HEK293 (cell line): ENCODE measurements around the gene C20orf144.
A peak's percentile ranks its signal among the peaks of the same experiment; 100 is the strongest.

Experiments
- CTCF ChIA-PET: fragments of 350-600 bp; formaldehyde crosslinking; extraction: SDS; loops from one replicate; lab custom pipeline; 2021; ENCODE audit warnings: antibody characterized with exemption; lab: Yijun Ruan, JAX
- POLR2A ChIA-PET: fragments of 300-600 bp; formaldehyde crosslinking; extraction: SDS; loops from one replicate; lab custom pipeline; 2020; ENCODE audit warnings: antibody characterized with exemption, inconsistent platforms; lab: Yijun Ruan, JAX
- H3K27ac ChIP-seq: fragments of 200-500 bp; sonication (Bioruptor generic); 2 replicates; pipeline ENCODE4 v1.5.1; 2014; ENCODE audit warnings: low read depth, low read length, control low read depth, inconsistent platforms; ENCODE audit errors: extremely low read depth
- H3K36me3 ChIP-seq, 2 experiments: fragments of 200-500 bp in 1 of 2; sonication (Bioruptor generic) in 1 of 2; 1 replicate in 1 of 2; 2 replicates in 1 of 2; pipeline ENCODE4 v1.5.1; 2014 to 2017; ENCODE audit warnings: inconsistent platforms in 2 of 2, low read length in 2 of 2; ENCODE audit not compliant: control insufficient read depth in 2 of 2, insufficient read depth in 1 of 2
- H3K4me1 ChIP-seq: fragments of 200-500 bp; sonication (Bioruptor generic); 2 replicates; pipeline ENCODE4 v1.5.1; 2014; ENCODE audit warnings: mild to moderate bottlenecking, low read length, inconsistent platforms; ENCODE audit not compliant: control insufficient read depth, insufficient read depth
- H3K4me3 ChIP-seq: 2 replicates; pipeline ENCODE4 v1.5.1; 2011; ENCODE audit warnings: low read depth, mild to moderate bottlenecking, control low read depth, low read length, moderate library complexity
- H3K9me3 ChIP-seq: fragments of 200-500 bp; sonication (Bioruptor generic); 2 replicates; pipeline ENCODE4 v1.5.1; 2014; ENCODE audit warnings: low read depth, low read length, inconsistent platforms; ENCODE audit not compliant: control insufficient read depth, insufficient read depth
- GFI1B ChIP-seq: fragments of 450-650 bp; formaldehyde crosslinking; IDR thresholded peaks from 2 replicates; pipeline ENCODE4 v1.5.1; 2016; ENCODE audit warnings: missing biosample characterization, missing genetic modification characterization
- HOXA7 ChIP-seq: sonication (generic); formaldehyde crosslinking; IDR thresholded peaks from 2 replicates; pipeline ENCODE4 v1.8.1; 2022; ENCODE audit warnings: missing genetic modification reagents, borderline replicate concordance
- OVOL3 ChIP-seq: fragments of 450-650 bp; formaldehyde crosslinking; IDR thresholded peaks from 2 replicates; pipeline ENCODE4 v1.5.1; 2016; ENCODE audit warnings: missing biosample characterization, missing genetic modification characterization
- SETDB1 ChIP-seq: IDR thresholded peaks from one replicate; pipeline ENCODE4 v1.6.1; 2017; ENCODE audit warnings: mild to moderate bottlenecking, low read length, moderate library complexity, mixed read lengths; ENCODE audit not compliant: insufficient read length
- SP7 ChIP-seq: fragments of 450-650 bp; formaldehyde crosslinking; IDR thresholded peaks from 2 replicates; pipeline ENCODE4 v1.5.1; 2016; ENCODE audit warnings: missing biosample characterization, missing genetic modification characterization
- ZBTB1 ChIP-seq: fragments of 450-650 bp; formaldehyde crosslinking; IDR thresholded peaks from 2 replicates; pipeline ENCODE4 v1.5.1; 2016; ENCODE audit warnings: missing biosample characterization, missing genetic modification characterization
- ZIC2 ChIP-seq: fragments of 450-650 bp; formaldehyde crosslinking; IDR thresholded peaks from 2 replicates; pipeline ENCODE4 v1.5.1; 2016; ENCODE audit warnings: missing biosample characterization, missing genetic modification characterization
- ZNF114 ChIP-seq: fragments of 450-650 bp; formaldehyde crosslinking; IDR thresholded peaks from 2 replicates; pipeline ENCODE4 v1.5.0; 2017; ENCODE audit warnings: missing biosample characterization, missing genetic modification characterization
- ZNF132 ChIP-seq: fragments of 450-650 bp; formaldehyde crosslinking; IDR thresholded peaks from 2 replicates; pipeline ENCODE4 v1.5.1; 2017; ENCODE audit warnings: missing biosample characterization, missing genetic modification characterization, borderline replicate concordance
- ZNF16 ChIP-seq: fragments of 450-650 bp; formaldehyde crosslinking; IDR thresholded peaks from 2 replicates; pipeline ENCODE4 v1.5.1; 2016; ENCODE audit warnings: low read depth, missing biosample characterization, missing genetic modification characterization
- ZNF311 ChIP-seq: fragments of 450-650 bp; formaldehyde crosslinking; IDR thresholded peaks from 2 replicates; pipeline ENCODE4 v1.5.1; 2017; ENCODE audit warnings: missing biosample characterization, missing genetic modification characterization, borderline replicate concordance
- ZNF335 ChIP-seq: fragments of 450-650 bp; formaldehyde crosslinking; conservative IDR thresholded peaks from 2 replicates; pipeline ENCODE4 v1.5.1; 2016; ENCODE audit warnings: missing biosample characterization, missing genetic modification characterization
- ZNF529 ChIP-seq: fragments of 450-650 bp; formaldehyde crosslinking; IDR thresholded peaks from 2 replicates; pipeline ENCODE4 v1.5.1; 2017; ENCODE audit warnings: missing genetic modification characterization, missing biosample characterization; ENCODE audit not compliant: insufficient replicate concordance
- ZNF660 ChIP-seq: fragments of 450-650 bp; IDR thresholded peaks from 2 replicates; pipeline ENCODE4 v1.5.1; 2018; ENCODE audit warnings: missing biosample characterization, mild to moderate bottlenecking, missing genetic modification characterization
- ZNF776 ChIP-seq: fragments of 450-650 bp; formaldehyde crosslinking; IDR thresholded peaks from 2 replicates; pipeline ENCODE4 v1.5.0; 2017; ENCODE audit warnings: missing biosample characterization, missing genetic modification characterization, borderline replicate concordance
- ZNF830 ChIP-seq: fragments of 450-650 bp; IDR thresholded peaks from 2 replicates; pipeline ENCODE4 v1.5.0; 2018; ENCODE audit warnings: missing biosample characterization, missing genetic modification characterization, low read depth, mild to moderate bottlenecking, moderate library complexity
- ZNF837 ChIP-seq: fragments of 450-650 bp; formaldehyde crosslinking; IDR thresholded peaks from 2 replicates; pipeline ENCODE4 v1.5.1; 2016; ENCODE audit warnings: missing biosample characterization, missing genetic modification characterization
- ZNF843 ChIP-seq: fragments of 450-650 bp; formaldehyde crosslinking; IDR thresholded peaks from 2 replicates; pipeline ENCODE4 v1.5.1; 2016; ENCODE audit warnings: missing biosample characterization, missing genetic modification characterization
- TF ChIP-seq, protein P1 (sequence below): fragments of 450-650 bp; formaldehyde crosslinking; IDR thresholded peaks from 2 replicates; pipeline ENCODE4 v1.5.1; 2016; ENCODE audit warnings: missing biosample characterization, missing genetic modification characterization
- TF ChIP-seq, protein P2 (sequence below): fragments of 450-650 bp; formaldehyde crosslinking; IDR thresholded peaks from 2 replicates; pipeline ENCODE4 v1.5.0; 2017; ENCODE audit warnings: missing biosample characterization, missing genetic modification characterization, borderline replicate concordance
- TF ChIP-seq, protein P3 (sequence below): fragments of 450-650 bp; formaldehyde crosslinking; conservative IDR thresholded peaks from 2 replicates; pipeline ENCODE4 v1.5.1; 2016; ENCODE audit warnings: low read depth, missing biosample characterization, missing genetic modification characterization
- TF ChIP-seq, protein P4 (sequence below): fragments of 450-650 bp; formaldehyde crosslinking; conservative IDR thresholded peaks from 2 replicates; pipeline ENCODE4 v1.5.1; 2016; ENCODE audit warnings: low read depth, missing biosample characterization, missing genetic modification characterization

The C20orf144 gene

DNA sequence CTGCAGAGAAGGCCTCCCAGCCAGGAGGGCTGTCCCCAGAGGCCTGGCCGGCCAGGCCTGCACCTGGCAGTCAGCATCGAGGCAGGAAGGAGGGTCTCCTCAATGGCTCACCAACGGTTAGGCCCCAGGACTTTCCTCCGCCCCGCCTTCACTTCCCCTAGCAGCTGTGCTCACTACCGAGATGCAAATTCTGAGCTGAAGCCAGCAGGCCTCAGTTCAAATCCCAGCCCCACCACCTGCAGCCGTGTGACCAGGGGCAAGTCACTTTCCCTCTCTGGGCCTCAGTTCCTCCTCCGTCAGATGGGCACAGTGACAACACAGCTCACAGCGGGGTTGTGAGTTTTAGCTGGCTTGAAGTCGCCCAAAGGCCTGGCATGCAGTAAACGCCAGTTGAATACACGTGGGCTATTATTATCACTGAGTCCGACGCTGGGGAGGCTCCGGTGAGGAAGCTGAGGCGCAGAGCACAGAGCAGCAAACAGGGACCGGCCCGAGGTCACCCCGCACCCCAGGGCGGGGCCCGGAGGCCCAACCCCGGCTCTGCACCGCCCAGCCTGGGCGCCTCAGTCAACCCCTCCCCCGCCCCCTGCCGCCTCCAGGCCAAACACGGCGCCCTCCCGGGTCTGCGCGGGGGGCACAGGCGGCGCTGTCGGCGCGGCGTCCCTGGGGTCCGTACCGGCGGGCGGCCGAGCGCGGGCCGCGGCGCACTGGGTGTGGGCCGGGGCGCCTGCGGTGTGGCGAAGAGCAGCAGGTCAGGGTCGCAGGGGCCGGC lies 23.4 kb downstream of the C20orf144 start (continued):
- no peak for TF ChIP-seq ZNF311
- no peak for TF ChIP-seq ZNF529 (tag by site-specific recombination)
- TF ChIP-seq ZIC2 (tag by site-specific recombination) = peak; percentile 20; the same call in 1 of the 2 replicates
- peak; percentile 66 for TF ChIP-seq ZNF335 (tag by site-specific recombination)
- no peak for TF ChIP-seq ZNF837
- TF ChIP-seq, protein P1, sequence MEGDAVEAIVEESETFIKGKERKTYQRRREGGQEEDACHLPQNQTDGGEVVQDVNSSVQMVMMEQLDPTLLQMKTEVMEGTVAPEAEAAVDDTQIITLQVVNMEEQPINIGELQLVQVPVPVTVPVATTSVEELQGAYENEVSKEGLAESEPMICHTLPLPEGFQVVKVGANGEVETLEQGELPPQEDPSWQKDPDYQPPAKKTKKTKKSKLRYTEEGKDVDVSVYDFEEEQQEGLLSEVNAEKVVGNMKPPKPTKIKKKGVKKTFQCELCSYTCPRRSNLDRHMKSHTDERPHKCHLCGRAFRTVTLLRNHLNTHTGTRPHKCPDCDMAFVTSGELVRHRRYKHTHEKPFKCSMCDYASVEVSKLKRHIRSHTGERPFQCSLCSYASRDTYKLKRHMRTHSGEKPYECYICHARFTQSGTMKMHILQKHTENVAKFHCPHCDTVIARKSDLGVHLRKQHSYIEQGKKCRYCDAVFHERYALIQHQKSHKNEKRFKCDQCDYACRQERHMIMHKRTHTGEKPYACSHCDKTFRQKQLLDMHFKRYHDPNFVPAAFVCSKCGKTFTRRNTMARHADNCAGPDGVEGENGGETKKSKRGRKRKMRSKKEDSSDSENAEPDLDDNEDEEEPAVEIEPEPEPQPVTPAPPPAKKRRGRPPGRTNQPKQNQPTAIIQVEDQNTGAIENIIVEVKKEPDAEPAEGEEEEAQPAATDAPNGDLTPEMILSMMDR (tag by site-specific recombination) = 0 out of 2 replicates have a peak, but pooled peaks have one; percentile 8
- TF ChIP-seq ZNF830 = no peak
- TF ChIP-seq ZBTB1 (tag by site-specific recombination) = no peak
- no peak for TF ChIP-seq ZNF16 (tag by site-specific recombination)
- no peak for TF ChIP-seq GFI1B
- no peak for TF ChIP-seq SETDB1
- TF ChIP-seq, protein P2, sequence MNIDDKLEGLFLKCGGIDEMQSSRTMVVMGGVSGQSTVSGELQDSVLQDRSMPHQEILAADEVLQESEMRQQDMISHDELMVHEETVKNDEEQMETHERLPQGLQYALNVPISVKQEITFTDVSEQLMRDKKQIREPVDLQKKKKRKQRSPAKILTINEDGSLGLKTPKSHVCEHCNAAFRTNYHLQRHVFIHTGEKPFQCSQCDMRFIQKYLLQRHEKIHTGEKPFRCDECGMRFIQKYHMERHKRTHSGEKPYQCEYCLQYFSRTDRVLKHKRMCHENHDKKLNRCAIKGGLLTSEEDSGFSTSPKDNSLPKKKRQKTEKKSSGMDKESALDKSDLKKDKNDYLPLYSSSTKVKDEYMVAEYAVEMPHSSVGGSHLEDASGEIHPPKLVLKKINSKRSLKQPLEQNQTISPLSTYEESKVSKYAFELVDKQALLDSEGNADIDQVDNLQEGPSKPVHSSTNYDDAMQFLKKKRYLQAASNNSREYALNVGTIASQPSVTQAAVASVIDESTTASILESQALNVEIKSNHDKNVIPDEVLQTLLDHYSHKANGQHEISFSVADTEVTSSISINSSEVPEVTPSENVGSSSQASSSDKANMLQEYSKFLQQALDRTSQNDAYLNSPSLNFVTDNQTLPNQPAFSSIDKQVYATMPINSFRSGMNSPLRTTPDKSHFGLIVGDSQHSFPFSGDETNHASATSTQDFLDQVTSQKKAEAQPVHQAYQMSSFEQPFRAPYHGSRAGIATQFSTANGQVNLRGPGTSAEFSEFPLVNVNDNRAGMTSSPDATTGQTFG = no peak
- no peak for TF ChIP-seq ZNF660
- TF ChIP-seq, protein P3, sequence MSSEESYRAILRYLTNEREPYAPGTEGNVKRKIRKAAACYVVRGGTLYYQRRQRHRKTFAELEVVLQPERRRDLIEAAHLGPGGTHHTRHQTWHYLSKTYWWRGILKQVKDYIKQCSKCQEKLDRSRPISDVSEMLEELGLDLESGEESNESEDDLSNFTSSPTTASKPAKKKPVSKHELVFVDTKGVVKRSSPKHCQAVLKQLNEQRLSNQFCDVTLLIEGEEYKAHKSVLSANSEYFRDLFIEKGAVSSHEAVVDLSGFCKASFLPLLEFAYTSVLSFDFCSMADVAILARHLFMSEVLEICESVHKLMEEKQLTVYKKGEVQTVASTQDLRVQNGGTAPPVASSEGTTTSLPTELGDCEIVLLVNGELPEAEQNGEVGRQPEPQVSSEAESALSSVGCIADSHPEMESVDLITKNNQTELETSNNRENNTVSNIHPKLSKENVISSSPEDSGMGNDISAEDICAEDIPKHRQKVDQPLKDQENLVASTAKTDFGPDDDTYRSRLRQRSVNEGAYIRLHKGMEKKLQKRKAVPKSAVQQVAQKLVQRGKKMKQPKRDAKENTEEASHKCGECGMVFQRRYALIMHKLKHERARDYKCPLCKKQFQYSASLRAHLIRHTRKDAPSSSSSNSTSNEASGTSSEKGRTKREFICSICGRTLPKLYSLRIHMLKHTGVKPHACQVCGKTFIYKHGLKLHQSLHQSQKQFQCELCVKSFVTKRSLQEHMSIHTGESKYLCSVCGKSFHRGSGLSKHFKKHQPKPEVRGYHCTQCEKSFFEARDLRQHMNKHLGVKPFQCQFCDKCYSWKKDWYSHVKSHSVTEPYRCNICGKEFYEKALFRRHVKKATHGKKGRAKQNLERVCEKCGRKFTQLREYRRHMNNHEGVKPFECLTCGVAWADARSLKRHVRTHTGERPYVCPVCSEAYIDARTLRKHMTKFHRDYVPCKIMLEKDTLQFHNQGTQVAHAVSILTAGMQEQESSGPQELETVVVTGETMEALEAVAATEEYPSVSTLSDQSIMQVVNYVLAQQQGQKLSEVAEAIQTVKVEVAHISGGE = 0 out of 2 replicates have a peak, but pooled peaks have one; percentile 38

DNA sequence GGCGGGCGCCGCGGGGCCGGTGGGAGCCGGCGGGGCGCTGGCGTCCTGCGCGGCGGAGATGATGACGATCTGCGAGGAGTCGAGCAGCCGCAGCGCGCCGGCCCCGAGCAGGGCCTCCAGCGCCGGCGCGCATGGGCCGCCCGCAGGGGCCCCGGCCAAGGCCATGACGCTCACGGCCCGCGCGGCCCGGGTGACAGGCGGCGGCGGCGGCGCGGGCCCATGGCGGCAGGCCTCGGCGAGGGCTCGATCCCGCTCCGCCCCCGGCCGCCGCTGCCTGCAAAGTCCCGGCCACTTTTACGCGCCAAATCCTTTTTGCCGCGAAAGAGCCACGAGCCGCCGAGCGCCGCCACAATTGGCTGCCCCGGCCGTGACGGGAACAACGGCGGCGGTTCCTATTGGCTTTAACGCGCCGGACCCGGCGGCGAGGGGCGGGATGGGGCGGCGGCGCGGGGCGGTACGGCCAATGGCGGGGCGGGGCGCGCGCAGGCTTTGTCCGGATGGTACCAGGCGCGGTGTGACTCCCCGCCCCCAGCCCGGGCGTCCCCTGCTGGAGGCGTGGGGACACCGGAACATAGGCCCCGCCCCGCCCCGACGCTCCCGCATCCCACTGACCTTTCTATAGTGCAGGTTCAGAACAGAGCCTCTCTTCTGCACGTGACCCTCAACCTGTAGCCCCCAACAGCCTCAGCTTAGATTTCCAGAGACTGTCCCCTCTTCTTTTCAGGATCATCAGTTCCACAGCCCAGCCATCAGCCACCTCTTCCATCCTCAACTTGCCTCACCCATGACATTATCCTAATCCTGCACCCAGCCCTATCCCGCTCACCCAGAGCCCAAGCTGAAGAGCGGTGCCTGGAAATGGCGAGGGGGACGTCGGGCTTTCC lies 24.2 kb downstream of the C20orf144 start, which contains the start of gene E2F1:
Gene E2F1, minus strand, starts transcription at position 286 of the 884 bp plus-strand sequence. Its CDS starts 121 bp downstream, at position 165.
- peak within 1 kb of the TSS; percentile 95 for H3K27ac ChIP-seq
- peaks cover 8% of the 10 kb centered on the region for H3K4me1 ChIP-seq
- H3K9me3 ChIP-seq = no peaks in the 10 kb centered on the region
- ChIA-PET CTCF (interaction anchor here (0.6 to 1.3 kb wide), 3 partner anchors 20 to 1469 kb away, joined by 3 to 5 read pairs (median 4); partner anchors contain the start of genes ACTL10 and ZNF341), POLR2A (interaction anchor here (0.7 to 3.3 kb wide), 4 partner anchors 11 to 44 kb away, joined by 3 to 10 read pairs (median 6); partner anchors contain the start of gene ACTL10)
- H3K36me3 ChIP-seq = peaks cover 0 to 29% of the 10 kb centered on the region in 2 experiments; a peak in 1 of 3 replicates
- peak within 1 kb of the TSS; percentile 62 for H3K4me3 ChIP-seq
- TF ChIP-seq ZBTB1 (tag by site-specific recombination) (peak; percentile 50; the same call in 1 of the 2 replicates), ZNF843 (tag by site-specific recombination) (no peak), ZNF132 (tag by site-specific recombination) (no peak), HOXA7 (no peak), ZNF114 (tag by site-specific recombination) (no peak), SP7 (tag by site-specific recombination) (0 out of 2 replicates have a peak, but pooled peaks have one; percentile 28), ZNF776 (tag by site-specific recombination) (no peak), OVOL3 (tag by site-specific recombination) (no peak)
- TF ChIP-seq, protein P4, sequence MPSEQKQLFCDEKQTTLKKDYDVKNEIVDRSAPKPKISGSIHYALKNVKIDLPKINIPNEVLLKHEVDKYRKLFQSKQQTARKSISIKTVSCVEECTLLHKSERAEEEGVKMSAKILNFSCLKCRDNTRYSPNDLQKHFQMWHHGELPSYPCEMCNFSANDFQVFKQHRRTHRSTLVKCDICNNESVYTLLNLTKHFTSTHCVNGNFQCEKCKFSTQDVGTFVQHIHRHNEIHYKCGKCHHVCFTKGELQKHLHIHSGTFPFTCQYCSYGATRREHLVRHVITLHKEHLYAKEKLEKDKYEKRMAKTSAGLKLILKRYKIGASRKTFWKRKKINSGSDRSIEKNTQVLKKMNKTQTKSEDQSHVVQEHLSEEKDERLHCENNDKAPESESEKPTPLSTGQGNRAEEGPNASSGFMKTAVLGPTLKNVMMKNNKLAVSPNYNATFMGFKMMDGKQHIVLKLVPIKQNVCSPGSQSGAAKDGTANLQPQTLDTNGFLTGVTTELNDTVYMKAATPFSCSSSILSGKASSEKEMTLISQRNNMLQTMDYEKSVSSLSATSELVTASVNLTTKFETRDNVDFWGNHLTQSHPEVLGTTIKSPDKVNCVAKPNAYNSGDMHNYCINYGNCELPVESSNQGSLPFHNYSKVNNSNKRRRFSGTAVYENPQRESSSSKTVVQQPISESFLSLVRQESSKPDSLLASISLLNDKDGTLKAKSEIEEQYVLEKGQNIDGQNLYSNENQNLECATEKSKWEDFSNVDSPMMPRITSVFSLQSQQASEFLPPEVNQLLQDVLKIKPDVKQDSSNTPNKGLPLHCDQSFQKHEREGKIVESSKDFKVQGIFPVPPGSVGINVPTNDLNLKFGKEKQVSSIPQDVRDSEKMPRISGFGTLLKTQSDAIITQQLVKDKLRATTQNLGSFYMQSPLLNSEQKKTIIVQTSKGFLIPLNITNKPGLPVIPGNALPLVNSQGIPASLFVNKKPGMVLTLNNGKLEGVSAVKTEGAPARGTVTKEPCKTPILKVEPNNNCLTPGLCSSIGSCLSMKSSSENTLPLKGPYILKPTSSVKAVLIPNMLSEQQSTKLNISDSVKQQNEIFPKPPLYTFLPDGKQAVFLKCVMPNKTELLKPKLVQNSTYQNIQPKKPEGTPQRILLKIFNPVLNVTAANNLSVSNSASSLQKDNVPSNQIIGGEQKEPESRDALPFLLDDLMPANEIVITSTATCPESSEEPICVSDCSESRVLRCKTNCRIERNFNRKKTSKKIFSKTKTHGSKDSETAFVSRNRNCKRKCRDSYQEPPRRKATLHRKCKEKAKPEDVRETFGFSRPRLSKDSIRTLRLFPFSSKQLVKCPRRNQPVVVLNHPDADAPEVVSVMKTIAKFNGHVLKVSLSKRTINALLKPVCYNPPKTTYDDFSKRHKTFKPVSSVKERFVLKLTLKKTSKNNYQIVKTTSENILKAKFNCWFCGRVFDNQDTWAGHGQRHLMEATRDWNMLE = no peak
